ENCODE results near the gene C16orf54.

Gene C16orf54

GRCh38 chr16:29714396-29714795, 31.4 kb downstream of the C16orf54 start:
- POLR2A ChIA-PET, result no interaction called here
- no peak overlapping the region for H3K4me3 ChIP-seq (ENCODE audit: low read depth, low read length)
- CTCF ChIA-PET, result interaction anchor here (0.7 to 5.3 kb wide), 4 partner anchors 9 to 15 kb away, joined by 3 to 20 read pairs (median 10); no protein-coding TSS in a partner anchor
- TF ChIP-seq ZNF366 (tag by site-specific recombination; conservative IDR thresholded peaks at IDR 0.05) (no peak), ZNF677 (tag by site-specific recombination; IDR thresholded peaks at IDR 0.05) (no peak), ZNF791 (tag by site-specific recombination; IDR thresholded peaks at IDR 0.05) (no peak), ATF2 (tag by site-specific recombination; IDR thresholded peaks at IDR 0.05; ENCODE audit: low read depth) (no peak), ZNF558 (tag by site-specific recombination; IDR thresholded peaks at IDR 0.05) (no peak), ZNF600 (tag by site-specific recombination; IDR thresholded peaks at IDR 0.05) (no peak), ZNF280C (tag by site-specific recombination; IDR thresholded peaks at IDR 0.05) (no peak), ZNF175 (tag by site-specific recombination; IDR thresholded peaks at IDR 0.05) (no peak)
- H3K9me3 ChIP-seq (ENCODE audit: control insufficient read depth, insufficient read depth, low read depth, low read length), result no peaks in the 10 kb centered on the region
- no peaks in the 10 kb centered on the region for H3K36me3 ChIP-seq (ENCODE audit: control insufficient read depth in 2 of 2, insufficient read depth in 1 of 2, low read length in 2 of 2)
- H3K4me1 ChIP-seq (ENCODE audit: control insufficient read depth, insufficient read depth, low read length), result peaks cover 6% of the 10 kb centered on the region; the same call in 1 of the 2 replicates
- H3K27ac ChIP-seq (ENCODE audit: extremely low read depth, low read depth, low read length), result no peak overlapping the region

- ChIA-PET CTCF (interaction anchor here (0.8 to 5.3 kb wide), 4 partner anchors 12 to 627 kb away, joined by 3 to 20 read pairs (median 10); no protein-coding TSS in a partner anchor), POLR2A (no interaction called here)
- H3K27ac ChIP-seq (ENCODE audit: extremely low read depth, low read depth, low read length), result no peak overlapping the region
- H3K4me1 ChIP-seq (ENCODE audit: control insufficient read depth, insufficient read depth, low read length), result peaks cover 6% of the 10 kb centered on the region; the same call in 1 of the 2 replicates
- H3K36me3 ChIP-seq (ENCODE audit: control insufficient read depth in 2 of 2, insufficient read depth in 1 of 2, low read length in 2 of 2), result no peaks in the 10 kb centered on the region
- no peaks in the 10 kb centered on the region for H3K9me3 ChIP-seq (ENCODE audit: control insufficient read depth, insufficient read depth, low read depth, low read length)
- no peak overlapping the region for H3K4me3 ChIP-seq (ENCODE audit: low read depth, low read length)
- no peak for TF ChIP-seq ZBTB17 (tag by site-specific recombination; IDR thresholded peaks at IDR 0.05)
- no peak for TF ChIP-seq SCRT2 (tag by site-specific recombination; IDR thresholded peaks at IDR 0.05)
- no peak for TF ChIP-seq ZNF157 (tag by site-specific recombination; IDR thresholded peaks at IDR 0.05)
- TF ChIP-seq ZNF555 (tag by site-specific recombination; conservative IDR thresholded peaks at IDR 0.05), result no peak
- no peak for TF ChIP-seq ZNF473 (tag by site-specific recombination; IDR thresholded peaks at IDR 0.05)
- no peak for TF ChIP-seq REST (tag by site-specific recombination; IDR thresholded peaks at IDR 0.05)
- no peak for TF ChIP-seq ZNF791 (tag by site-specific recombination; IDR thresholded peaks at IDR 0.05)
- TF ChIP-seq ZNF280C (tag by site-specific recombination; IDR thresholded peaks at IDR 0.05), result no peak
- TF ChIP-seq ZFP3 (tag by site-specific recombination; IDR thresholded peaks at IDR 0.05; ENCODE audit: low read depth), result no peak
- TF ChIP-seq ZNF140 (tag by site-specific recombination; IDR thresholded peaks at IDR 0.05), result no peak
- TF ChIP-seq OVOL3 (tag by site-specific recombination; IDR thresholded peaks at IDR 0.05), result no peak
- no peak for TF ChIP-seq KLF8 (tag by site-specific recombination; IDR thresholded peaks at IDR 0.05)
- TF ChIP-seq HOXC10 (CRISPR knock-in tag; IDR thresholded peaks at IDR 0.05), result no peak
- TF ChIP-seq ZNF488 (tag by site-specific recombination; IDR thresholded peaks at IDR 0.05), result no peak
- no peak for TF ChIP-seq AEBP2 (tag by site-specific recombination; IDR thresholded peaks at IDR 0.05; ENCODE audit: borderline replicate concordance)
- TF ChIP-seq ZNF530 (tag by site-specific recombination; IDR thresholded peaks at IDR 0.05; ENCODE audit: low read depth), result no peak
Observed at GRCh38 chr16:29712809-29713208, 33.0 kb downstream of the C16orf54 start.

Measured in HEK293 (cell line).